Measurements from ENCODE around the gene LPP. TPM values are rescaled to one million over a fixed set of nuclear protein-coding genes. Genes with fewer than 3 reads are reported as not detected.

The LPP gene
- total and polyA plus RNA-seq, 10 of the 15 experiments (the other 5 are each of a cell fraction or from before 2014, with no cell fraction given), result under 0.01 to 0.62 (median 0.03) TPM

GRCh38 chr3:188537606-188538005, 383.6 kb downstream of the LPP start:
- WGBS (ENCODE audit: insufficient coverage, insufficient replicate concordance, low lambda C conversion rate, missing lambda C conversion rate), result 12% methylated on average over 3 of the region's 3 CpGs

DNA sequence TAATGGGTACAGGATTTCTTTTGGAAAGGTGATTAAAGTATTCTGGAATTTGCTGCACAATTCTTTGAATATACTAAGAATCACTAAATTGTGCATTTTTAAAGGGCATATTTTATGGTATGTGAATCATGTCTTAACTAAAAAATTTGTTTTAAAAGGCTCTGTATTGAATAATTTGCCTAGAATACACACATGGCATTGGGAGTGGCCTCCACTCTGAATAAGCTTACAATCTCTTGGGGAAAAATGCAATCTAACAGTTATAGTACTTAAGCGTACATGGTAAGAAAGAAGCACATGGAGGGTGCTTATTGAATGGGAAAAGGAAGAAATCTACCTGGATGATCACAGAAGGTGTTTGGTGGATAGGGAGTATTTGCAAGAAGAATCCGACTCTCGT, 385.1 kb downstream of the LPP start:
- ChIA-PET RAD21 (ENCODE audit: unreplicated experiment) (no interaction called here), POLR2A (no interaction called here), SMC1A (ENCODE audit: uncharacterized antibody, unreplicated experiment) (interaction anchor here (0.8 kb wide), 1 partner anchor 799 kb away, joined by 3 read pairs; no protein-coding TSS in a partner anchor), CTCF (no interaction called here)
- Histone ChIP-seq H3K9ac (ENCODE audit: control insufficient read depth, insufficient read depth, low read length) (no peak overlapping the region), H3K27ac (ENCODE audit: control insufficient read depth, insufficient read depth) (no peak overlapping the region), H2AFZ (ENCODE audit: control insufficient read depth, low read depth, low read length) (no peak overlapping the region), H3K4me1 (ENCODE audit: control insufficient read depth, insufficient read depth, low read length) (no peaks in the 10 kb centered on the region), H3K9me3 (replicated peaks; ENCODE audit: control insufficient read depth, insufficient read depth, low read length) (no peaks in the 10 kb centered on the region), H4K20me1 (ENCODE audit: control insufficient read depth, insufficient read depth) (no peaks in the 10 kb centered on the region), H3K27me3 (replicated peaks in 1 of 2; ENCODE audit: control insufficient read depth in 2 of 2, insufficient read depth in 2 of 2, low read length in 1 of 2) (no peaks in the 10 kb centered on the region), H3K4me2 (ENCODE audit: control insufficient read depth, insufficient read depth) (no peak overlapping the region), H3K36me3 (ENCODE audit: control insufficient read depth in 2 of 2, insufficient read depth in 2 of 2, low read length in 1 of 2) (no peaks in the 10 kb centered on the region), H3K79me2 (ENCODE audit: control insufficient read depth, insufficient read depth, low read length) (no peaks in the 10 kb centered on the region), H3K4me3 (no peak overlapping the region)
- BruUV-seq (replicated peaks), result no TSS peak
- intact Hi-C loops (cut with micrococcal nuclease; ENCODE audit: unreplicated experiment) (no loop called here), in situ Hi-C loops (cut with MboI) (no loop called here)
- WGBS (ENCODE audit: insufficient coverage, insufficient replicate concordance, low lambda C conversion rate, missing lambda C conversion rate), result 51% methylated on average over 3 of the region's 3 CpGs
- ATAC-seq, result no peak
- no peak for FAIRE-seq
- TF ChIP-seq FOS (IDR thresholded peaks at IDR 0.05; ENCODE audit: borderline replicate concordance, extremely low read depth, insufficient read length) (no peak), HCFC1 (IDR thresholded peaks at IDR 0.05; ENCODE audit: low read length) (no peak)
- DNase-seq (ENCODE audit: low read depth, low spot score), result no peak

More at GRCh38 chr3:188537606-188538005, 383.6 kb downstream of the LPP start:
- RAD21 ChIA-PET (ENCODE audit: unreplicated experiment), result no interaction called here
- CTCF ChIA-PET, result no interaction called here
- no peaks in the 10 kb centered on the region for H3K36me3 ChIP-seq (ENCODE audit: control insufficient read depth in 2 of 2, insufficient read depth in 2 of 2, low read length in 1 of 2)
- no TSS peak for BruUV-seq (replicated peaks)
- no peak for FAIRE-seq
- SMC1A ChIA-PET (ENCODE audit: uncharacterized antibody, unreplicated experiment), result no interaction called here
- no peak overlapping the region for H3K4me3 ChIP-seq
- H3K27ac ChIP-seq (ENCODE audit: control insufficient read depth, insufficient read depth), result no peak overlapping the region
- no peak overlapping the region for H3K4me2 ChIP-seq (ENCODE audit: control insufficient read depth, insufficient read depth)
- no peaks in the 10 kb centered on the region for H3K9me3 ChIP-seq (replicated peaks; ENCODE audit: control insufficient read depth, insufficient read depth, low read length)
- no peak for TF ChIP-seq FOS (IDR thresholded peaks at IDR 0.05; ENCODE audit: borderline replicate concordance, extremely low read depth, insufficient read length)
- no peak for TF ChIP-seq TCF12 (IDR thresholded peaks at IDR 0.05; ENCODE audit: low read depth, low read length)
- no peak for TF ChIP-seq PML (IDR thresholded peaks at IDR 0.05; ENCODE audit: low read length)
- TF ChIP-seq MEF2B (IDR thresholded peaks at IDR 0.05; ENCODE audit: partially characterized antibody, poor library complexity, severe bottlenecking), result no peak
- no peak for TF ChIP-seq SIN3A (IDR thresholded peaks at IDR 0.05; ENCODE audit: low read depth, low read length)
- in situ Hi-C loops (cut with MboI) (no loop called here), intact Hi-C loops (cut with micrococcal nuclease; ENCODE audit: unreplicated experiment) (no loop called here)
- no peaks in the 10 kb centered on the region for H3K4me1 ChIP-seq (ENCODE audit: control insufficient read depth, insufficient read depth, low read length)
- DNase-seq (ENCODE audit: low read depth, low spot score), result no peak
- no peaks in the 10 kb centered on the region for H3K79me2 ChIP-seq (ENCODE audit: control insufficient read depth, insufficient read depth, low read length)
- H4K20me1 ChIP-seq (ENCODE audit: control insufficient read depth, insufficient read depth), result no peaks in the 10 kb centered on the region
- POLR2A ChIA-PET, result no interaction called here
- H3K9ac ChIP-seq (ENCODE audit: control insufficient read depth, insufficient read depth, low read length), result no peak overlapping the region
- ATAC-seq, result no peak
- H2AFZ ChIP-seq (ENCODE audit: control insufficient read depth, low read depth, low read length), result no peak overlapping the region
- H3K27me3 ChIP-seq (replicated peaks in 1 of 2; ENCODE audit: control insufficient read depth in 2 of 2, insufficient read depth in 2 of 2, low read length in 1 of 2), result no peaks in the 10 kb centered on the region

Data from GM12878 (cell line).